Tibial artery (tissue), 4 donors: Measurements from ENCODE around the gene NUDT8.
A peak's percentile ranks its signal among the peaks of the same experiment; 100 is the strongest.

Experiments
- DNase-seq, 2 donors: peaks; one replicate each; pipeline ENCODE4 v3.0.0-alpha.2; 2019
- H3K27ac ChIP-seq, 2 donors: fragments of 200-600 bp; sonication (generic) in 1 of 2; 1 replicate in 1 of 2; 2 replicates in 1 of 2; pipeline ENCODE4 v1.5.1; 2018 to 2019; ENCODE audit warnings: mild to moderate bottlenecking in 1 of 2
- H3K27me3 ChIP-seq, 2 donors: fragments of 200-600 bp; sonication (generic) in 1 of 2; one replicate each; pipeline versions ENCODE4 v1.5.1 to v1.6.0; 2016 to 2019
- H3K36me3 ChIP-seq, 3 donors: fragments of 200-600 bp; sonication (generic) in 2 of 3; one replicate each; pipeline ENCODE4 v1.5.1; 2016 to 2019; ENCODE audit warnings: mild to moderate bottlenecking in 2 of 3
- H3K4me1 ChIP-seq, 4 donors: fragments of 200-600 bp; sonication (generic) in 2 of 4; 1 replicate in 3 of 4; 2 replicates in 1 of 4; pipeline ENCODE4 v1.5.1; 2016 to 2019
- H3K4me3 ChIP-seq, 2 donors: fragments of 200-600 bp; sonication (generic) in 1 of 2; 1 replicate in 1 of 2; 2 replicates in 1 of 2; pipeline ENCODE4 v1.5.1; 2018 to 2019; ENCODE audit warnings: mild to moderate bottlenecking in 2 of 2
- H3K9me3 ChIP-seq, 3 donors: fragments of 200-600 bp; sonication (generic) in 1 of 3; one replicate each; pipeline ENCODE4 v1.5.1; 2016 to 2019
- intact Hi-C: fragments of 100-400 bp; cut with DNase I; formaldehyde crosslinking; loops from one replicate; pipeline ENCODE4 v1.15.0; 2023; ENCODE audit warnings: low total_unique reads
- TF ChIP-seq, protein P1 (sequence below), 2 experiments: fragments of 200-600 bp in 1 of 2; fragments of 450-650 bp in 1 of 2; IDR thresholded peaks; one replicate each; pipeline ENCODE4 v1.5.1; 2017 to 2019; ENCODE audit warnings: antibody characterized with exemption in 2 of 2, mild to moderate bottlenecking in 1 of 2, moderate library complexity in 1 of 2

The NUDT8 gene

DNA sequence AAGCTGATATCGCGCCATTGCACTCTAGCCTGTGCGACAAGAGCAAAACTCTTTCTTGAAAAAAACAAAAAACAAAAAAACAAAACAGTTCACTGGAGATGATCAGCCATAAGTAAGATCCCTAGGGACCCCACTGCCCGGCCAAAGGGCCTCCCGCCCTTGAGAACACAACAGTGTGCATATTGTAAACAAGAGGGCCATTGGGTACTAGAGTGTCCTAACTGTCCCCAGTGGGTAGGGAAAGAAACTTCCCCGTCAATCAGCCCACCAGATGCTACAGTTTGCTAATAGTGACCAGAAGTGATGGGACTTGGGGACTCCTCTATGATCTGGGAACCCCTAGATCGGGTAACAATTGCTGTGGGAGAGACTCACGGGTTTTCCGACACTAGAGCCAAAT, 24.5 kb upstream of the NUDT8 start:
- Histone ChIP-seq H3K27me3 (peaks cover 0 to 14% of the 10 kb centered on the region in 2 donors), H3K4me3 (no peak overlapping the region), H3K4me1 (peaks cover 0 to 9% (median 0%) of the 10 kb centered on the region in 4 donors), H3K9me3 (no peaks in the 10 kb centered on the region), H3K27ac (no peak overlapping the region), H3K36me3 (no peaks in the 10 kb centered on the region)
- intact Hi-C loops: no loop called here
- DNase-seq: no peak
- TF ChIP-seq, protein P1, sequence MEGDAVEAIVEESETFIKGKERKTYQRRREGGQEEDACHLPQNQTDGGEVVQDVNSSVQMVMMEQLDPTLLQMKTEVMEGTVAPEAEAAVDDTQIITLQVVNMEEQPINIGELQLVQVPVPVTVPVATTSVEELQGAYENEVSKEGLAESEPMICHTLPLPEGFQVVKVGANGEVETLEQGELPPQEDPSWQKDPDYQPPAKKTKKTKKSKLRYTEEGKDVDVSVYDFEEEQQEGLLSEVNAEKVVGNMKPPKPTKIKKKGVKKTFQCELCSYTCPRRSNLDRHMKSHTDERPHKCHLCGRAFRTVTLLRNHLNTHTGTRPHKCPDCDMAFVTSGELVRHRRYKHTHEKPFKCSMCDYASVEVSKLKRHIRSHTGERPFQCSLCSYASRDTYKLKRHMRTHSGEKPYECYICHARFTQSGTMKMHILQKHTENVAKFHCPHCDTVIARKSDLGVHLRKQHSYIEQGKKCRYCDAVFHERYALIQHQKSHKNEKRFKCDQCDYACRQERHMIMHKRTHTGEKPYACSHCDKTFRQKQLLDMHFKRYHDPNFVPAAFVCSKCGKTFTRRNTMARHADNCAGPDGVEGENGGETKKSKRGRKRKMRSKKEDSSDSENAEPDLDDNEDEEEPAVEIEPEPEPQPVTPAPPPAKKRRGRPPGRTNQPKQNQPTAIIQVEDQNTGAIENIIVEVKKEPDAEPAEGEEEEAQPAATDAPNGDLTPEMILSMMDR (IDR thresholded peaks at IDR 0.05): no peak

DNA sequence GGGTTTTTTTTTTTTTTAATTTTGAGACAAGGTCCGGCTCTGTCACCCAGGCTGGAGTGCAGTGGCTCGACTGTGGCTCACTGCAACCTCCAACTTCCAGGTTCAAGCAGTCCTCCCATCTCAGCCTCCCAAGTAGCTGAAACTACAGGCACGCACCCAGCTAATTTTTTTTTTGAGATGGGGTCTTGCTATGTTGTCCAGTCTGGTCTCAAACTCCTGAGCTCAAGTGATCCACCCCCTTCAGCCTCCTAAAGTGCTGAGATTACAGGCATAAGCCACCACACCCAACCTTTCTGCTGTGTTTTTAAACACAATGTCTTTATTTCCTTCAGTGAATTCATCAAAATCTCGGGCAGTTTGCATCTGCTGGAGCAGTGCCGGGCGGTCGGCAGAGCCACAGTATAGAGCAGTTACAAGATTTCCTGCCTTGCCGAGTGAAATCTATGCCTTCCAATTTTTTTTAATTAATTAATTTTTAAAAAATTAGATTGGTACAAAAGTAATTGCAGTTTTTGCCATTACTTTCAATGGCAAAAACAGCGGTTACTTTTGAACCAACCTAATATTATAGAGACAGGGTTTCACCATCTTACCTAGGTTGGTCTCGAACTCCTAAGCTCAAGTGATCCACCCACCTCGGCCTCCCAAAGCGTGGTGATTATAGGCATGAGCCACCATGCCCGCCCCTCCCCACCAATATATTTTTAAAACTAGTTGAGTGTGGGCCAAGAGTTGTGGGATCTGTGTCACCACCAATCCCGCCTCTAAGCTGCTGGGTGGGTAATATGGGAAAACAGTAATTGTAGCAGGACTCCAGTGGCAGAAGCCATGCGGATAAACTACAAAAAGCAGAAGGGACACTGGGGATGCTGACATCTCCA, 23.5 kb upstream of the NUDT8 start:
- TF ChIP-seq, protein P1 (IDR thresholded peaks at IDR 0.05): no peak
- H3K4me3 ChIP-seq: no peak overlapping the region
- H3K27me3 ChIP-seq: peaks cover 0 to 25% of the 10 kb centered on the region in 2 donors
- no peak for DNase-seq
- H3K36me3 ChIP-seq: no peaks in the 10 kb centered on the region
- no peak overlapping the region for H3K27ac ChIP-seq
- intact Hi-C loops: no loop called here
- H3K4me1 ChIP-seq: peaks cover 0 to 9% (median 0%) of the 10 kb centered on the region in 4 donors
- no peaks in the 10 kb centered on the region for H3K9me3 ChIP-seq

DNA sequence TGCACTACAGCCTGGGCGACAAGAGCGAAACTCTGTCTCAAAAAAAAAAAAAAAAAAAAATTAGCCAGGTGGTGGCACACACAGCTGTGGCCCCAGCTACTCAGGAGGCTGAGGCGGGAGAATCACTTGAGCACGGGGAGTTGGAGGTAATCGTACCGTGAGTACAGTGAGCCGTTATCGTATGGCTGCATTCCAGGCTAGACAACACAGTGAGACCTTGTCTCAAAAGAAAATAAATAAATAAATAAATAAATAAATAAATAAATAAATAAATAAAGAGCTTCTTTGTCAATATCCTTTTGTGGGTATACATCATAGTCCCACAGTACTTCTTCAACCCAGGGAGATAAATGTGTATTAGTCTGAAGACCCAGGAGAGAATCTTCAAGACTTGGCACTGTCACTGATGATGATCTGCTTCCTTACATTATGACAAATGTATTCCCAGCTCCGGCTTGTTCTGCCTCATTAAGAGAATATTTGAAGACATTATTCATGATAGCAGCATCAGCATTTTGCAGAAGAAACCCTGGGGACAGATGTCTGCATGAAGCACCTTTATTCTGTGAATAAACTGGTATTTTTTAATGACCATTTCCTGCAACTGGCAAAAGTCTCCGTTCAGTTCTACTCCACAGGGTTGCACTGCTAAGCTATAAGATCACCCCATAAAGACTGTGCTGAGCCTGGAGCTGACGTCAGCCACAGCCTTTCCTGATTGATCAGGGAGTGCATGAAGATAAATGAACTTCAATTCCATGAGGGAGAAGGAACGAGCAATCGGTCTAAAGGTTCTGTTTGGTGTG, 22.4 kb upstream of the NUDT8 start:
- Histone ChIP-seq H3K4me3 (no peak overlapping the region), H3K27me3 (peaks cover 0 to 35% of the 10 kb centered on the region in 2 donors), H3K9me3 (no peaks in the 10 kb centered on the region), H3K36me3 (no peaks in the 10 kb centered on the region), H3K4me1 (no peaks in the 10 kb centered on the region), H3K27ac (no peak overlapping the region)
- intact Hi-C loops: no loop called here
- no peak for DNase-seq
- TF ChIP-seq, protein P1 (IDR thresholded peaks at IDR 0.05): no peak

DNA sequence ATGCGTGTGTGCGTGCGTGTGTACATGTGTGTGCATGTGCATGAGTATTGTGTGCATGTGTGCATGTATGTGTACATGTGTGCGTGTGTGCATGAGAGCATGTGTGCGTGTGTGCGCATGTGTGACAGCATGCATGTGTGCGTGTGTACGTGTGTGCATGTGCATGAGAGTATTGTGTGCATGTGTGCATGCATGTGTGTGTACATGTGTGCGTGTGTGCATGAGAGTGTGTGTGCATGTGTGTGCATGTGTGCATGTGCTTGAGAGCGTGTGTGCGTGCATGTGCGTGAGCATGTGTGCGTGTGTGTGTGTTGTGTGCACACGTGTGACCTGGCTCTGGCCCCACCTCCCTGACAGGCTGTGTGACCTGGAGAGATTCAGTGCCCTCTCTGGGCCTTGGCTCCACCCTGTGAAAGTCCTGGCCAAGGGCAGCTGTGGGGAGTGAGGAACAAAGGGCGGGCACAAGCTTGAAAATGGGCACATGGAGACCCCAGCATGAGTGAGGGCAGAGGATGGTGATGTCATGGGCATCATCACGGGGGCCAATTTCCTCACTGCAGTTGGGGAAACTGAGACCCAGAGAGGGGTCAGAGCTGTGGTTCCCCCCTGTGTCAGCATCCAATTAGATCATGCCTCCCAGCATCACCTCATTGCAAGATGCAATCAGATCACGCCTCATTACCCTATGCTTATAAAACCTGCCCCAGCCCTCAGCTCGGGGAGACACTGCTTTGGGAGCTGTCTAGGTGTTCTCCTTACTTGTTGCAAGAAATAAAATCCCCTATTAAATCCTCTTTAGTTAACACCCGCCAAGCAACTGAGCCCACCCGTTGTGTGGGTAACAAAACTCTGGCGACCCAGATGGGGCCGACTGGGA, 20.1 kb upstream of the NUDT8 start:
- peaks cover 0 to 54% of the 10 kb centered on the region in 2 donors for H3K27me3 ChIP-seq
- peak overlapping the region; percentile 26 to 32 for H3K4me3 ChIP-seq
- H3K36me3 ChIP-seq: no peaks in the 10 kb centered on the region
- intact Hi-C loops: no loop called here
- TF ChIP-seq, protein P1 (IDR thresholded peaks at IDR 0.05): no peak
- H3K27ac ChIP-seq: no peak overlapping the region
- no peak for DNase-seq
- H3K9me3 ChIP-seq: no peaks in the 10 kb centered on the region
- H3K4me1 ChIP-seq: no peaks in the 10 kb centered on the region
